ENCODE data around the gene CTNNB1. TPM values are rescaled to one million over a fixed set of nuclear protein-coding genes. Genes with fewer than 3 reads are reported as not detected.

CTNNB1 gene
- polyA plus RNA-seq, 1 donor (not counting 4 experiments of a cell fraction or from before 2014, with no cell fraction given) = 644 TPM

DNA sequence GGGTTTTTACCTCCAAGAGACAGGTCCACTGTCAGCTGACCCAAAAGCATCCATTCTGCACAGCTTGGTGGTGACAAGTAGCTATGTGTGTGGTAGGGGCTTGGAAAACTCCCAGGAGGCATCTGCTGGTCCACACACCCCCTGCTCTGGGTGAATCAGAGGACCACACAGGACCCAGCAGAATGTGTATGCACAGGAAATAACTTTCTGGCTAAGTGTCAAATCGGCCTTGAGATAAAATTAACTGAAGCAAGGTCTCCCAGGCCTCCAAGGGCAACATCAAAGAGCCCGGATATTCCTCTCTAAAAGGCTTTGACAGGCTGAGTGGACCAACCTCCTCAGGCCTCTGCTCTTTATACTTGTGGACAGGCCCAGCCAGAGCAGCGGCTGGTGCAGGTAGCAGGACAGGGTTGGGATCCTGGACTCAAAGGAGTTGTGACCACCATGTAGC lies 66.5 kb downstream of the CTNNB1 start:
- DNase-seq (ENCODE audit: low read depth, low spot score) = no peak
- no peak for FAIRE-seq
- H3K4me2 ChIP-seq (ENCODE audit: control insufficient read depth, extremely low read depth, insufficient read depth, low read depth, low read length) = no peak overlapping the region

DNA sequence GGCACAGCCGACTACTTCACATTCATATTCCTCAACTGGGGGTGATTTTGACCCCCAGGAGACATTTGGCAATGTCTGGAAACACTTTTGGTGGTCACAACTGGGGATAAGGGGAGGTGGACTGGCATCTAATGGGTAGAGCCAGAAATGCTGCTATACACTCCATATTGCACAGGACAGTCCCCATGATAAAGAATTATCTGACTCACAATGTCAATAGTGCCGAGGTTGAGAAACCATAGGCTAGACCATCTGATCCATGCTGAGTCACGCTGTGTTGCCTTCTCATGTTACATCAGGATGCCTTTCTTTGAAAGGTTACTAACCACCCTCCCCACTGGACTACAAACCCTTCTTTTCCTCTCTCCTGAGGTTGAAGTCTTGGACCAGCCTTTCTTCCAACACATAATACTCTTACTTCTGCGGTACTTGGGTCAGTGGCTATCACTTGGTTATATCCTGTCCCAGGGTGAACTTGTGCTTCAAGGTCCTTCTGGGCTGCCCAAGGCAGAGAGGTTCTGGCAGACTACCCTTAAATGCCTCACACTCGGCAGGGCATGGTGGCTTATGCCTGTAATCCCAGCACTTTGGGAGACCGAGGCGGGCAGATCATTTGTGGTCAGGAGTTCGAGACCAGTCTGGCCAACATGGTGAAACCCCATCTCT lies 68.8 kb downstream of the CTNNB1 start:
- peak overlapping the region; percentile 36 for H3K27ac ChIP-seq (ENCODE audit: control insufficient read depth, insufficient read depth, low read length)

More for the DNA sequence above, 66.5 kb downstream of the CTNNB1 start:
- dilution Hi-C loops (cut with MboI; ENCODE audit: extremely low pct_ligation_motif_present, low sequenced_read_pairs) = no loop called here
- no peak overlapping the region for H3K4me3 ChIP-seq (ENCODE audit: control insufficient read depth in 2 of 3, extremely low read depth in 1 of 3, insufficient read depth in 2 of 3, low read depth in 1 of 3, low read length in 3 of 3)
- no peaks in the 10 kb centered on the region for H3K27me3 ChIP-seq (ENCODE audit: control insufficient read depth, extremely low read depth, insufficient read depth, low read length)
- H3K36me3 ChIP-seq (ENCODE audit: control insufficient read depth in 2 of 2, extremely low read depth in 1 of 2, insufficient read depth in 2 of 2, low read length in 2 of 2) = no peaks in the 10 kb centered on the region
- no peak overlapping the region for H3K27ac ChIP-seq (ENCODE audit: control insufficient read depth, insufficient read depth, low read length)
- H3K9me3 ChIP-seq (ENCODE audit: control insufficient read depth, low read depth, low read length) = no peaks in the 10 kb centered on the region
- H3K9ac ChIP-seq (ENCODE audit: control insufficient read depth, extremely low read depth, insufficient read depth, low read length) = no peak overlapping the region
- peaks cover 2% of the 10 kb centered on the region for H3K9me1 ChIP-seq (ENCODE audit: control insufficient read depth, extremely low read depth, insufficient read depth, low read length)
- H2AFZ ChIP-seq (ENCODE audit: control insufficient read depth, low read length) = no peak overlapping the region
- peaks cover 10% of the 10 kb centered on the region for H3K4me1 ChIP-seq (ENCODE audit: control insufficient read depth, extremely low read depth, insufficient read depth, low read length)
- TF ChIP-seq, protein P1, sequence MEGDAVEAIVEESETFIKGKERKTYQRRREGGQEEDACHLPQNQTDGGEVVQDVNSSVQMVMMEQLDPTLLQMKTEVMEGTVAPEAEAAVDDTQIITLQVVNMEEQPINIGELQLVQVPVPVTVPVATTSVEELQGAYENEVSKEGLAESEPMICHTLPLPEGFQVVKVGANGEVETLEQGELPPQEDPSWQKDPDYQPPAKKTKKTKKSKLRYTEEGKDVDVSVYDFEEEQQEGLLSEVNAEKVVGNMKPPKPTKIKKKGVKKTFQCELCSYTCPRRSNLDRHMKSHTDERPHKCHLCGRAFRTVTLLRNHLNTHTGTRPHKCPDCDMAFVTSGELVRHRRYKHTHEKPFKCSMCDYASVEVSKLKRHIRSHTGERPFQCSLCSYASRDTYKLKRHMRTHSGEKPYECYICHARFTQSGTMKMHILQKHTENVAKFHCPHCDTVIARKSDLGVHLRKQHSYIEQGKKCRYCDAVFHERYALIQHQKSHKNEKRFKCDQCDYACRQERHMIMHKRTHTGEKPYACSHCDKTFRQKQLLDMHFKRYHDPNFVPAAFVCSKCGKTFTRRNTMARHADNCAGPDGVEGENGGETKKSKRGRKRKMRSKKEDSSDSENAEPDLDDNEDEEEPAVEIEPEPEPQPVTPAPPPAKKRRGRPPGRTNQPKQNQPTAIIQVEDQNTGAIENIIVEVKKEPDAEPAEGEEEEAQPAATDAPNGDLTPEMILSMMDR (optimal IDR thresholded peaks at IDR 0.05 in 1 of 3, IDR thresholded peaks at IDR 0.05 in 1 of 3, conservative IDR thresholded peaks at IDR 0.05 in 1 of 3; ENCODE audit: extremely low read depth in 1 of 3, insufficient read depth in 2 of 3, low read length in 3 of 3) = no peak
- no peak for TF ChIP-seq EZH2 (IDR thresholded peaks at IDR 0.05; ENCODE audit: low read length)
- H3K79me2 ChIP-seq (ENCODE audit: control insufficient read depth, insufficient read depth, low read length) = no peaks in the 10 kb centered on the region
- H4K20me1 ChIP-seq (ENCODE audit: control insufficient read depth, extremely low read depth, insufficient read depth, low read length) = no peaks in the 10 kb centered on the region

More for the DNA sequence above, 68.8 kb downstream of the CTNNB1 start:
- dilution Hi-C loops (cut with MboI; ENCODE audit: extremely low pct_ligation_motif_present, low sequenced_read_pairs) = no loop called here
- Histone ChIP-seq H3K9ac (ENCODE audit: control insufficient read depth, extremely low read depth, insufficient read depth, low read length) (no peak overlapping the region), H3K9me1 (ENCODE audit: control insufficient read depth, extremely low read depth, insufficient read depth, low read length) (peaks cover 2% of the 10 kb centered on the region), H3K79me2 (ENCODE audit: control insufficient read depth, insufficient read depth, low read length) (no peaks in the 10 kb centered on the region), H3K27me3 (ENCODE audit: control insufficient read depth, extremely low read depth, insufficient read depth, low read length) (no peaks in the 10 kb centered on the region), H4K20me1 (ENCODE audit: control insufficient read depth, extremely low read depth, insufficient read depth, low read length) (no peaks in the 10 kb centered on the region), H2AFZ (ENCODE audit: control insufficient read depth, low read length) (no peak overlapping the region), H3K9me3 (ENCODE audit: control insufficient read depth, low read depth, low read length) (no peaks in the 10 kb centered on the region), H3K4me1 (ENCODE audit: control insufficient read depth, extremely low read depth, insufficient read depth, low read length) (peaks cover 10% of the 10 kb centered on the region), H3K4me3 (ENCODE audit: control insufficient read depth in 2 of 3, extremely low read depth in 1 of 3, insufficient read depth in 2 of 3, low read depth in 1 of 3, low read length in 3 of 3) (no peak overlapping the region), H3K4me2 (ENCODE audit: control insufficient read depth, extremely low read depth, insufficient read depth, low read depth, low read length) (peak overlapping the region; percentile 44), H3K36me3 (ENCODE audit: control insufficient read depth in 2 of 2, extremely low read depth in 1 of 2, insufficient read depth in 2 of 2, low read length in 2 of 2) (no peaks in the 10 kb centered on the region)
- TF ChIP-seq, protein P1 (optimal IDR thresholded peaks at IDR 0.05 in 1 of 3, IDR thresholded peaks at IDR 0.05 in 1 of 3, conservative IDR thresholded peaks at IDR 0.05 in 1 of 3; ENCODE audit: extremely low read depth in 1 of 3, insufficient read depth in 2 of 3, low read length in 3 of 3) = no peak
- TF ChIP-seq EZH2 (IDR thresholded peaks at IDR 0.05; ENCODE audit: low read length) = no peak
- FAIRE-seq (peak; percentile 92), DNase-seq (ENCODE audit: low read depth, low spot score) (peak; percentile 28)

Measured in keratinocyte (primary cell).